Omental fat pad (tissue), 4 donors: ENCODE results near the gene RLN2. TPM values are rescaled to one million over a fixed set of nuclear protein-coding genes. Genes with fewer than 3 reads are reported as not detected.

Experiments
- ATAC-seq: fragments of 150-250 bp; one replicate; pipeline ENCODE4 v1.9.1; 2016; ENCODE audit warnings: mild to moderate bottlenecking, moderate library complexity; ENCODE audit not compliant: low FRiP score
- DNase-seq: peaks from one replicate; pipeline ENCODE4 v3.0.0-alpha.2; 2019; ENCODE audit warnings: low spot score
- total RNA-seq, 4 donors: library from RNA; depleted of rRNA; stranded (reverse); fragments of >200 nt; gene quantifications; one replicate each; pipeline ENCODE4 v1.1.0, GENCODE V29; 2016
- TF ChIP-seq, protein P1 (sequence below), 3 donors: fragments of 450-650 bp; IDR thresholded peaks; one replicate each; pipeline ENCODE4 v1.5.1; 2016 to 2017; ENCODE audit warnings: antibody characterized with exemption in 3 of 3, mild to moderate bottlenecking in 3 of 3, moderate library complexity in 2 of 3

Gene RLN2
- total RNA-seq, 4 donors from 2014 or later: not detected

DNA sequence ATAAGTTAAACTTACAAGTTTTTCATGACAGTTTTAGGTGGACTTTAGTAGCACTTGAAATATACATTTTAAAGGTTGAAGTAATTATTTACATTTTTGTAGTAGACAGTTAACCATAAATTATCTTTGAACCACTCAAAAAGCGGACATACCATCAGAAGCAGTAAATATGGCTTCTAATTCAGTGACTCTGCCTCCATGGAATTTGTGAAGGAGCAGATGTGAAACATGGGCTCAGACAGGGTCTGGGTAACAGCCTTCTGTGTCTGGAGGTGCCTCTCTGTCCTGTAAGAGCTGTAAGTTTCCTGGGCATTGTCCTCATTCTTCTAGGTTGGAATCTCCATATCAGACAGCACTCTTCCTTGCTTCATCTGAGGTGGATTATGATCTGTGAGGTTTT is 12.4 kb downstream of the RLN2 start:
- ATAC-seq (no peak), DNase-seq (no peak)
- TF ChIP-seq, protein P1, sequence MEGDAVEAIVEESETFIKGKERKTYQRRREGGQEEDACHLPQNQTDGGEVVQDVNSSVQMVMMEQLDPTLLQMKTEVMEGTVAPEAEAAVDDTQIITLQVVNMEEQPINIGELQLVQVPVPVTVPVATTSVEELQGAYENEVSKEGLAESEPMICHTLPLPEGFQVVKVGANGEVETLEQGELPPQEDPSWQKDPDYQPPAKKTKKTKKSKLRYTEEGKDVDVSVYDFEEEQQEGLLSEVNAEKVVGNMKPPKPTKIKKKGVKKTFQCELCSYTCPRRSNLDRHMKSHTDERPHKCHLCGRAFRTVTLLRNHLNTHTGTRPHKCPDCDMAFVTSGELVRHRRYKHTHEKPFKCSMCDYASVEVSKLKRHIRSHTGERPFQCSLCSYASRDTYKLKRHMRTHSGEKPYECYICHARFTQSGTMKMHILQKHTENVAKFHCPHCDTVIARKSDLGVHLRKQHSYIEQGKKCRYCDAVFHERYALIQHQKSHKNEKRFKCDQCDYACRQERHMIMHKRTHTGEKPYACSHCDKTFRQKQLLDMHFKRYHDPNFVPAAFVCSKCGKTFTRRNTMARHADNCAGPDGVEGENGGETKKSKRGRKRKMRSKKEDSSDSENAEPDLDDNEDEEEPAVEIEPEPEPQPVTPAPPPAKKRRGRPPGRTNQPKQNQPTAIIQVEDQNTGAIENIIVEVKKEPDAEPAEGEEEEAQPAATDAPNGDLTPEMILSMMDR (IDR thresholded peaks at IDR 0.05): no peak

DNA sequence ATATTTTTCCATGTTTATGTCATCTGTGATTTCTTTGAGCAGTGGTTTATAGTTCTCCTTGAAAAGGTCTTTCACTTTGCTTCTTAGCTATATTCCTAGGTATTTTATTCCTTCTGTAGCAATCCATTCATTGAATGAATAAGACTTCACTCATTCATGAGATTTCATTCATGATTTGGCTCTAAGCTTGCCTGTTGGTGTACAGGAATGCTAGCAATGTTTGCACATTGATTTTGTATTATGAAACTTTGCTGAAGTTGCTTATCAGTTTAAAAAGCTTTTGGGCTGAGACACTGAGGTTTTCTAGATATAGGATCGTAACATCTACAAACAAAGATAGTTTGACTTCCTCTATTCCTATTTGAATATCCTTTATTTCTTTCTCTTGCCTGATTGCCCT is 15.9 kb downstream of the RLN2 start:
- no peak for ATAC-seq
- DNase-seq: no peak
- TF ChIP-seq, protein P1 (IDR thresholded peaks at IDR 0.05): no peak

DNA sequence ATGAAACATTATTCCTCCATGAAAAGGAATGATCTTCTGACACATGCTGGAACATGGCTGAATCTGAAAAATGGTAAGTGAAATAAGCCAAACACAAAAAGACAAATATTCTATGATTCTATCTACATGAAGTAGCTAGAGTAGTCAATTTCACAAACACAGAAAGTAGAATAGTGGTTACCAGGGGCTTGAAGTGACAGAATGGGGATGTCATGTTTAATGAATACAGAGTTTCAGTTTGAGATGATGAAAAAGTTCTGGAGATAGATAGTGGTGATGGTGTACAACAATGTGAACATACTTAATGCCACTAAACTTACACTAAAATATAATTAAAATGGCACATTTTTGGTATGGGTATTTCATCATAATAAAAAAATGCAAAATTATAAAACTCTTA is 18.3 kb downstream of the RLN2 start:
- TF ChIP-seq, protein P1 (IDR thresholded peaks at IDR 0.05): no peak
- DNase-seq: no peak
- no peak for ATAC-seq

DNA sequence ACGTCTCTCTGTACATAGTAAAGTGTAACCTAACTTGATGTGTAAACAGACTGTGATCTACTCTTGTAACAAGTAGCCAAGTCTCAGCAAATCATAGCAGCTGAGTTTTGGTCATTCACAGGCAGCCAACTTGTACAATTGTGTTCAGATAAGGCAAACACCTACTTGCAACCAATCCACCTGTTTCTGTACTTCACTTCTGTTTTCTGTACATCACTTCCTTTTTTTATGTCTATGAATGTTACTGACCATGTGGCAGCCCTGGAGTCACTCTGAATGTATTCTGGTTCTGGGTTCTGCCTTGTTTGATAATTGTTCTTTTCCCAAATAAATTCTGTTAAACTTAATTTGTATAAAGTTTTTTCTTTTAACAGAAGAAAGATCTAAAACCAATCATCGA is 26.0 kb downstream of the RLN2 start:
- no peak for ATAC-seq
- no peak for DNase-seq
- TF ChIP-seq, protein P1 (IDR thresholded peaks at IDR 0.05): no peak

DNA sequence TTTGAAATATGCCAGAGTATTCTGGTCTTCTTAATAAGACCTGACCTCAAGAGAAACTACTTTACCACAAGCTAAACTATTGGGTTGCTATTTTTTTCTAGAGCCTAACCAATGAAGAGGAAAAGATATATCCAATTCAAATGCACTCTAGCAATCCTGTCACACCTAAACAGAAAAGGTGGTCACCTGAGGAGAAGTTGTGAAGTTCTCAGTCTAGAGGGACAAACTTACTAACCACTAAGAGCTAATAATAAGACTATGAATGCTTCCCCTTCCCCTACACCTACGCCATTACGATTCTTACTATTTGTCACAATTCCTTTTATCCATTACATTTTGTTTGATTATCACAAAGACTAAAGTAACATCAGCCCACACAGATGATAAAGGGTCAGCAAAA is 29.7 kb downstream of the RLN2 start:
- ATAC-seq (no peak), DNase-seq (no peak)
- TF ChIP-seq, protein P1 (IDR thresholded peaks at IDR 0.05): no peak

DNA sequence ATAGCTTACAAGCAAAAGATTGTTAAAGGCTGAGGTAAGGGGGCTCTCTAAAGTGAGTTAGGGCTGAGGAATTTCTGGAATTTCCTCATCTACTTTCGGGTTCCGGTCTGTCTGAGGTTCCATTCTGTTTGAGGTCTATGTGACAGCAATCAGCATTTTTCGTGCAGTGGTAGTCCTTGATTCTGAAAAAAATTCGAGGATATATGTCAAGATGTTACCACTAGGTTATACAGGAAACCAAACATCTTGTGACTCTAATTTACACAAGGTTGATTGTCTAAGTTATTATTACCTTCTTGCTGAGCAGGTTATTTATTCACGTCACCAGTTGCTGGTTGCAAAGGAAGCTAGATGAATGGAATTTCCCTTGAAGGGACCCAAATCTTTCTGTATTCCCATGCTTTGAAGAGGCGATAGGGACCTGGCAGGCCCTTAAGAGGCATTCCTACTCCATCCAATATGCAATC is 35.2 kb downstream of the RLN2 start:
- TF ChIP-seq, protein P1 (IDR thresholded peaks at IDR 0.05): no peak
- ATAC-seq: no peak
- DNase-seq: no peak

DNA sequence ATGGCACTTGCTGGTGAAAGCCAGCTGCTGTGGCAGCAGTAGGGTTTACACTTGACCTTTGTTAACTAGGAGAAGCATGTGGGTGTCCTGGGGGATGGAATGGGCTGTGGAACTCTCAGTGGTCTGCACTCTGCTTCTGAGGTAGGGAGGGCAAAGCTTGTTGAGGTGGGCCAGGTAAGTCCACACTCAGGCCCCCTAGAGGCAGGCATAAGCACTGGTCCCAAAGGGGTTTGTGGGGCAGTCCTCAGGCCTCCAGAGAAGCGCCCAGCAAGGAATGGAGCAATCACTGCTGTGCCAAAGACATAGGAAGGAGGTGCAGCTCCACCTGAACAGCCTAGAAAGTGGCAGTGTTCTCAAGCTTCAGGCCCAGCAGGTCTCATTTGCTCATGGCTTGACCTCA is 38.6 kb downstream of the RLN2 start:
- DNase-seq: no peak
- no peak for ATAC-seq
- TF ChIP-seq, protein P1 (IDR thresholded peaks at IDR 0.05): no peak
